HG02973 (cell line): ENCODE data around the gene NDE1.
"Not testable (repeated sequence)": the region's sequence is repeated elsewhere in the genome, so short reads cannot be mapped to it uniquely, and the experiment has no call there.

Experiments
- ATAC-seq: cut with Tn5 transposase; IDR thresholded peaks from one replicate; pipeline ENCODE4 v1.9.1; 2021; ENCODE audit warnings: moderate library complexity; ENCODE audit not compliant: unreplicated experiment

NDE1 gene

GRCh38 chr16:15692508-15692907 is 42.5 kb downstream of the NDE1 start:
- ATAC-seq = not testable (repeated sequence)

- ATAC-seq = no peak
These were observed 44.5 kb downstream of the NDE1 start for GRCh38 chr16:15694499-15694898.

GRCh38 chr16:15699819-15700218 is 49.8 kb downstream of the NDE1 start:
- no peak for ATAC-seq

- ATAC-seq = no peak
These were observed 51.3 kb downstream of the NDE1 start for GRCh38 chr16:15701367-15701766.

- ATAC-seq = no peak
These were observed 52.2 kb downstream of the NDE1 start for GRCh38 chr16:15701975-15702970.

GRCh38 chr16:15703029-15703736 is 53.1 kb downstream of the NDE1 start:
- ATAC-seq = no peak

GRCh38 chr16:15704545-15704987 is 54.5 kb downstream of the NDE1 start:
- ATAC-seq = no peak

GRCh38 chr16:15705064-15705565 is 55.1 kb downstream of the NDE1 start:
- no peak for ATAC-seq

GRCh38 chr16:15707332-15707731 is 57.3 kb downstream of the NDE1 start:
- ATAC-seq = no peak

- no peak for ATAC-seq
These were observed 58.1 kb downstream of the NDE1 start for GRCh38 chr16:15708096-15708495.

- no peak for ATAC-seq
These were observed 59.0 kb downstream of the NDE1 start for GRCh38 chr16:15708997-15709396.

- no peak for ATAC-seq
These were observed 64.5 kb downstream of the NDE1 start for GRCh38 chr16:15714393-15715172.

- no peak for ATAC-seq
These were observed 65.2 kb downstream of the NDE1 start for GRCh38 chr16:15715221-15715620.

GRCh38 chr16:15716694-15717447 is 66.8 kb downstream of the NDE1 start:
- ATAC-seq = no peak

GRCh38 chr16:15721018-15721417 is 71.0 kb downstream of the NDE1 start:
- ATAC-seq = no peak

- ATAC-seq = no peak
These were observed 73.8 kb downstream of the NDE1 start for GRCh38 chr16:15723808-15724207.

GRCh38 chr16:15725641-15726240 is 75.7 kb downstream of the NDE1 start:
- ATAC-seq = no peak

- ATAC-seq = no peak
These were observed 76.7 kb downstream of the NDE1 start for GRCh38 chr16:15726715-15727114.

GRCh38 chr16:15727697-15728096 is 77.7 kb downstream of the NDE1 start:
- not testable (repeated sequence) for ATAC-seq

- no peak for ATAC-seq
These were observed 79.1 kb downstream of the NDE1 start for GRCh38 chr16:15729152-15729551.
